Common myeloid progenitor, CD34-positive (primary cell): ENCODE data around the gene TTC23. TPM values are rescaled to one million over a fixed set of nuclear protein-coding genes. Genes with fewer than 3 reads are reported as not detected.

Source experiments
- CTCF ChIA-PET: fragments of 350-600 bp; sonication (Branson Sonifier 250); formaldehyde crosslinking; loops from one replicate; lab custom pipeline; 2021; ENCODE audit warnings: antibody characterized with exemption; lab: Charles Lee
- POLR2A ChIA-PET: fragments of 350-600 bp; sonication (Branson Sonifier 250); formaldehyde crosslinking; loops from one replicate; lab custom pipeline; 2021; ENCODE audit warnings: antibody characterized with exemption; lab: Charles Lee
- DNase-seq, 3 donors: peaks; one replicate each; pipeline versions ENCODE4 v3.0.0 to v3.0.0-alpha.2; 2013
- H3K27ac ChIP-seq, 2 experiments: 1 replicate in 1 of 2; 2 replicates in 1 of 2; pipeline ENCODE4 v1.7.0; 2013; ENCODE audit warnings: inconsistent platforms in 2 of 2, low read length in 2 of 2, mild to moderate bottlenecking in 2 of 2, low read depth in 1 of 2, moderate library complexity in 1 of 2; ENCODE audit not compliant: severe bottlenecking in 2 of 2, insufficient read depth in 1 of 2, poor library complexity in 1 of 2
- H3K27me3 ChIP-seq, 5 experiments: replicated peaks in 2 of 5; 1 replicate in 3 of 5; 2 replicates in 2 of 5; pipeline versions ENCODE4 v1.6.1 to v1.7.0; 2013; ENCODE audit warnings: low read length in 4 of 5, mild to moderate bottlenecking in 2 of 5, moderate library complexity in 2 of 5, inconsistent platforms in 1 of 5; ENCODE audit not compliant: insufficient read depth in 5 of 5, control insufficient read depth in 4 of 5
- H3K36me3 ChIP-seq, 4 experiments: 1 replicate in 2 of 4; 2 replicates in 2 of 4; pipeline versions ENCODE4 v1.6.1 to v1.7.0; 2013; ENCODE audit warnings: low read length in 3 of 4, control low read depth in 1 of 4, mild to moderate bottlenecking in 1 of 4; ENCODE audit not compliant: control insufficient read depth in 4 of 4, insufficient read depth in 4 of 4
- H3K4me1 ChIP-seq, 4 experiments: 1 replicate in 3 of 4; 2 replicates in 1 of 4; pipeline versions ENCODE4 v1.6.1 to v1.7.1; 2013; ENCODE audit warnings: low read length in 3 of 4, mild to moderate bottlenecking in 3 of 4, control low read depth in 1 of 4, inconsistent platforms in 1 of 4, moderate library complexity in 1 of 4; ENCODE audit not compliant: control insufficient read depth in 4 of 4, insufficient read depth in 4 of 4; ENCODE audit errors: control extremely low read depth in 1 of 4
- H3K4me3 ChIP-seq, 7 experiments: 1 replicate in 4 of 7; 2 replicates in 3 of 7; pipeline versions ENCODE4 v1.5.1 to v1.7.0; 2013; ENCODE audit warnings: mild to moderate bottlenecking in 7 of 7, low read length in 6 of 7, moderate library complexity in 6 of 7, inconsistent platforms in 2 of 7, low read depth in 2 of 7, control low read depth in 1 of 7; ENCODE audit not compliant: insufficient read depth in 4 of 7, control insufficient read depth in 1 of 7; ENCODE audit errors: extremely low read depth in 1 of 7
- H3K9me3 ChIP-seq, 5 experiments: 1 replicate in 4 of 5; 2 replicates in 1 of 5; pipeline versions ENCODE4 v1.6.1 to v1.7.1; 2013; ENCODE audit warnings: low read length in 4 of 5, mild to moderate bottlenecking in 2 of 5, inconsistent platforms in 1 of 5, low read depth in 1 of 5, moderate library complexity in 1 of 5; ENCODE audit not compliant: control insufficient read depth in 4 of 5, insufficient read depth in 2 of 5; ENCODE audit errors: control extremely low read depth in 1 of 5
- WGBS: methylation state at CpG from one replicate; pipeline ENCODE4 v1.1.5; 2013; ENCODE audit not compliant: insufficient coverage; 5-methylcytosine and 5-hydroxymethylcytosine counted together
- polyA plus RNA-seq: library from polyadenylated mRNA; unstranded; fragments of 120-200 nt; gene quantifications from one replicate; pipeline ENCODE4 v1.2.1, GENCODE V29; 2013

TTC23 gene, protein sequence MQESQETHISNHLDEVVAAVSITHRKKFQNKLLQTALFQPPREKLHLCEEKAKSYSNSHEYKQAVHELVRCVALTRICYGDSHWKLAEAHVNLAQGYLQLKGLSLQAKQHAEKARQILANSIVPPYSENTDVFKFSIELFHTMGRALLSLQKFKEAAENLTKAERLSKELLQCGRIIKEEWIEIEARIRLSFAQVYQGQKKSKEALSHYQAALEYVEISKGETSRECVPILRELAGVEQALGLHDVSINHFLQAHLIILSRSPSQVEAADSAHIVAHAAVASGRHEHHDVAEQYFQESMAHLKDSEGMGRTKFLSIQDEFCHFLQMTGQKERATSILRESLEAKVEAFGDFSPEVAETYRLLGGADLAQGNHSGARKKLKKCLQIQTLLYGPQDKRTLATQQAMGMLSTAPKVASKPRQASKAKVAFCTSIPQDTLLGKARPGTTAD
- polyA plus RNA-seq: 5.9 TPM

DNA sequence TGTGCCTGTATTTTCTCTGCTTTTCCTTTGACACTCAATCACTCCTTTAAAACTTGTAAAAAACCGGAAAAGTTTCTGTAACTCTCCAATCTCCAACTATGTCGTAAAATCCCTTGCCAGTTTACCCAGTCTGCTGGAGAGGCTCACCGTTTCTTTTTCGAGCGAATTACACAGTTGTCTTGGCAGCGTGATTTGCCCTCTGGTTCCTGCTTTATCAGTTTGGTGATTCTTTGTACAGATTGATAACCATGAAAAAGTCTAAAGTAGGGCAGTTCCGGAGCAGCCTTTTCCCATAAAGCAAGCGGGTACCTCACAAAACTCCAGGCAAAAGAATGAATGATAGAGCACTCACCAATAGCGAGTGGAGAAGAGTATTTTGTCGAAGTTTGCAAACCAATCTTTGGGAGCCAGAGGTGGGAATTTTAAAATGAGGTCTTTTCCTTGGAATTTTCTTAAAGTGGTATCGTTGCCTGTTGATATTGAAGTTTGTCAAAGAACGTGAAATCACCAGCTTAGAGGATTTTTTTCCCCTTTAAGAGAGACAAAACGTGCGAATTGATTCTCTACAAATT lies at the start of gene TTC23:
Gene TTC23 (minus strand): TSS at position 312 of the 572 bp plus-strand sequence. CDS start 20,869 bp downstream, outside the sequence.
- peak in 2 of 3 donors; percentile 33 to 44 for DNase-seq
- WGBS: 6% methylated on average over 8 of the region's 14 CpGs
- ChIA-PET CTCF (no interaction called here), POLR2A (no interaction called here)
- peak within 1 kb of the TSS in 6 of 7 experiments; percentile 67 to 92 (median 82) for H3K4me3 ChIP-seq
- no peak within 1 kb of the TSS for H3K27ac ChIP-seq
- H3K4me1 ChIP-seq: peaks cover 18 to 36% (median 31%) of the 10 kb centered on the region in 4 experiments
- H3K36me3 ChIP-seq: no peaks in the 10 kb centered on the region
- no peaks in the 10 kb centered on the region for H3K9me3 ChIP-seq
- no peaks in the 10 kb centered on the region for H3K27me3 ChIP-seq

DNA sequence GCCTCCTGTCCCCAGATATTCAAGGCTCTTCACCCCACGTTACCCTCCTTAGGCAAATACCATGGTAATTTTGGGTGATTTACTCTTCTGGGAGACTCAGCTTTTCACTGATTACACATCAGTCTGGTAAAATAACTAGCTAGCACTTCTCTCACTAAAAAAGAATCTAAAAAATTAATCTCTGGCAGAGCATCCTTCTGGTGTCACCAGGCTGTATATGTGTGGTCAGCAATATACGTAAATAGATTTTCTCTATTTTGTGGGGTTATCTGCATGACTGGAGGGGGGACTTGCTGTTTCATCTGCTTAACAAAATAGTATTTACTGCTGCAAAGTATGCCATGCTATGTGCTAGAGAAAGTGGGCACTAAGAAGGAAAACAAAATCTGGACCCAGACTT lies 47.0 kb upstream of the TTC23 start:
- DNase-seq: no peak
- H3K27me3 ChIP-seq: no peaks in the 10 kb centered on the region
- H3K27ac ChIP-seq: no peak overlapping the region
- no peak overlapping the region for H3K4me3 ChIP-seq
- POLR2A ChIA-PET: no interaction called here
- H3K4me1 ChIP-seq: no peaks in the 10 kb centered on the region
- CTCF ChIA-PET: interaction anchor here (0.9 kb wide), 1 partner anchor 9 kb away, joined by 4 read pairs; no protein-coding TSS in a partner anchor
- H3K9me3 ChIP-seq: peaks cover 0 to 7% (median 0%) of the 10 kb centered on the region in 5 experiments
- H3K36me3 ChIP-seq: peaks cover 4 to 19% (median 11%) of the 10 kb centered on the region in 4 experiments
- 100% methylated on average over 2 of the region's 2 CpGs for WGBS

GRCh38 chr15:99295840-99296239 lies 46.5 kb upstream of the TTC23 start:
- DNase-seq: no peak
- no peaks in the 10 kb centered on the region for H3K27me3 ChIP-seq
- no peak overlapping the region for H3K4me3 ChIP-seq
- H3K36me3 ChIP-seq: peaks cover 4 to 19% (median 12%) of the 10 kb centered on the region in 4 experiments
- H3K27ac ChIP-seq: no peak overlapping the region
- ChIA-PET CTCF (interaction anchor here (0.9 kb wide), 1 partner anchor 8 kb away, joined by 4 read pairs; no protein-coding TSS in a partner anchor), POLR2A (no interaction called here)
- H3K9me3 ChIP-seq: peaks cover 0 to 7% (median 0%) of the 10 kb centered on the region in 5 experiments
- no peaks in the 10 kb centered on the region for H3K4me1 ChIP-seq

GRCh38 chr15:99291643-99292042 lies 42.3 kb upstream of the TTC23 start:
- Histone ChIP-seq H3K27ac (no peak overlapping the region), H3K4me3 (no peak overlapping the region), H3K4me1 (no peaks in the 10 kb centered on the region), H3K9me3 (peaks cover 0 to 7% (median 0%) of the 10 kb centered on the region in 5 experiments), H3K36me3 (peaks cover 4 to 19% (median 12%) of the 10 kb centered on the region in 4 experiments), H3K27me3 (no peaks in the 10 kb centered on the region)
- ChIA-PET POLR2A (no interaction called here), CTCF (no interaction called here)
- DNase-seq: no peak

DNA sequence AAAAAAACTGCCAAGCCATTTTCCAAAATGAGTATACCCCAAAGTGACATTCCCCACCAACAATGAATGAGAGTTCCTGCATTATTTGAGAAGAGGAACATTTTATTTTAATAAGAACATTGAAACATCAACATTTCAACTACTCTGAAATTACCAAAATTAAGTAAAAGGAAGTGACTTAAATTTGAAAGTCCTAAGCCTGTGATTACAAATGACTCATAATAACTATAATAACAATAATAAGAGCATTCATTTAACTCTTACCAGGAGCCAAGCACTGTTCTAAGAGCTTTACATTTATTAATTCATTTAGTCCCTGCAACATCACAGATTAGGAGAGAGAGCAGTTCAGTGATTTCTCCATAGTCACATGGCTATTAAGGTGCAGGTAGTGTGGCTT lies 34.3 kb upstream of the TTC23 start:
- H3K9me3 ChIP-seq: peaks cover 0 to 2% (median 0%) of the 10 kb centered on the region in 5 experiments

GRCh38 chr15:99282586-99282985 lies 33.2 kb upstream of the TTC23 start:
- POLR2A ChIA-PET: no interaction called here
- Histone ChIP-seq H3K4me1 (peaks cover 3 to 5% (median 3%) of the 10 kb centered on the region in 4 experiments), H3K27me3 (no peaks in the 10 kb centered on the region), H3K36me3 (peaks cover 0 to 6% (median 1%) of the 10 kb centered on the region in 4 experiments), H3K9me3 (peaks cover 0 to 2% (median 0%) of the 10 kb centered on the region in 5 experiments), H3K27ac (no peak overlapping the region), H3K4me3 (no peak overlapping the region)
- WGBS: 100% methylated on average over 2 of the region's 5 CpGs
- CTCF ChIA-PET: interaction anchor here (0.7 to 4.2 kb wide), 5 partner anchors 9 to 1875 kb away, joined by 3 to 20 read pairs (median 9); no protein-coding TSS in a partner anchor
- DNase-seq: no peak

More for the DNA sequence above, 34.3 kb upstream of the TTC23 start:
- ChIA-PET POLR2A (no interaction called here), CTCF (interaction anchor here (2.1 kb wide), 1 partner anchor 88 kb away, joined by 13 read pairs; no protein-coding TSS in a partner anchor)
- peaks cover 3 to 5% (median 3%) of the 10 kb centered on the region in 4 experiments for H3K4me1 ChIP-seq
- no peak overlapping the region for H3K4me3 ChIP-seq
- H3K36me3 ChIP-seq: peaks cover 0 to 5% (median 1%) of the 10 kb centered on the region in 4 experiments
- no peak for DNase-seq
- no peak overlapping the region for H3K27ac ChIP-seq
- H3K27me3 ChIP-seq: no peaks in the 10 kb centered on the region
